Gastroesophageal sphincter (tissue), 4 donors: ENCODE measurements around the gene MRPL27. TPM values are rescaled to one million over a fixed set of nuclear protein-coding genes. Genes with fewer than 3 reads are reported as not detected.
"Not testable (repeated sequence)": the region's sequence is repeated elsewhere in the genome, so short reads cannot be mapped to it uniquely, and the experiment has no call there.

Experiments used
- ATAC-seq: fragments of 150-250 bp; one replicate; pipeline ENCODE4 v1.9.1; 2016; ENCODE audit warnings: mild to moderate bottlenecking, moderate library complexity
- H3K27ac ChIP-seq, 4 donors: fragments of 200-600 bp; sonication (generic) in 3 of 4; 1 replicate in 3 of 4; 2 replicates in 1 of 4; pipeline ENCODE4 v1.5.1; 2016 to 2019
- H3K27me3 ChIP-seq: fragments of 200-600 bp; sonication (generic); one replicate; pipeline ENCODE4 v1.5.1; 2019
- H3K36me3 ChIP-seq, 2 donors: fragments of 200-600 bp; sonication (generic); one replicate each; pipeline ENCODE4 v1.5.1; 2019; ENCODE audit warnings: control low read depth in 1 of 2
- H3K4me1 ChIP-seq, 3 donors: fragments of 200-600 bp; sonication (generic); 1 replicate in 2 of 3; 2 replicates in 1 of 3; pipeline ENCODE4 v1.5.1; 2016 to 2019; ENCODE audit warnings: control low read depth in 2 of 3
- H3K4me3 ChIP-seq, 2 donors: fragments of 200-600 bp; sonication (generic); one replicate each; pipeline ENCODE4 v1.5.1; 2019; ENCODE audit warnings: mild to moderate bottlenecking in 1 of 2, moderate library complexity in 1 of 2
- H3K9me3 ChIP-seq, 3 donors: fragments of 200-600 bp; sonication (generic); one replicate each; pipeline ENCODE4 v1.5.1; 2017 to 2019; ENCODE audit warnings: control low read depth in 2 of 3
- CTCF ChIP-seq, 4 experiments: fragments of 200-600 bp in 2 of 4; fragments of 450-650 bp in 2 of 4; sonication (generic) in 1 of 4; IDR thresholded peaks; one replicate each; pipeline ENCODE4 v1.5.1; 2017 to 2019; ENCODE audit warnings: antibody characterized with exemption in 4 of 4, mild to moderate bottlenecking in 2 of 4, moderate library complexity in 2 of 4
- EP300 ChIP-seq: sonication (generic); formaldehyde crosslinking; IDR thresholded peaks from one replicate; pipeline ENCODE4 v1.6.1; 2017; ENCODE audit warnings: antibody characterized with exemption, mild to moderate bottlenecking
- POLR2A ChIP-seq, 2 donors: fragments of 450-650 bp; IDR thresholded peaks; one replicate each; pipeline ENCODE4 v1.6.1; 2017; ENCODE audit warnings: antibody characterized with exemption in 2 of 2, mild to moderate bottlenecking in 2 of 2, moderate library complexity in 1 of 2
- POLR2AphosphoS5 ChIP-seq: sonication (generic); formaldehyde crosslinking; IDR thresholded peaks from one replicate; pipeline ENCODE4 v1.6.1; 2017; ENCODE audit warnings: antibody characterized with exemption
- whole genome bisulfite sequencing, 2 donors: methylation state at CpG; one replicate each; pipeline ENCODE4 v1.1.5; 2018; ENCODE audit warnings: low coverage in 1 of 2; 5-methylcytosine and 5-hydroxymethylcytosine counted together
- total RNA-seq, 4 donors: library from RNA; depleted of rRNA; stranded (reverse); fragments of >200 nt; gene quantifications; one replicate each; pipeline ENCODE4 v1.1.0, GENCODE V29; 2016

The MRPL27 gene
- total RNA-seq, 4 donors from 2014 or later, result 40.3 to 62.1 (median 52.2) TPM

DNA sequence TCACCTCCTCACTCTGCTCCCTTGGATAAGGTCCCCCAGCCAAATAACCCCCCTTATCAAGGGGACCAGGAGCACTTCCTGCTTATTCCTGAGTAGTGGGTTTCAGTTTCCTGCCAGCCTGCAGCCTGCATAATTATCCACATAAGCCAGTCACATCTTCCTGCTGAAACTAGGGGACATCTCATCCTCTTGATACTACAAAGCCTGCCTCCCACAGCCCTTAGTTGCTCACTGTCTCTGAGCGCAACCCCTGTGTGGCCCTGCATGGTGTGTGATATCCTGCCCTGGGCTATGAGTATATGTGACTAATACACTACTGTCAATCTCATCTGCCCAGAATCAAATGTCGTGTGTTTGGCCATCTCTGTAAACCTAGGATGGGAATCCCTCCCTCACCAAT is 35.0 kb downstream of the MRPL27 start:
- no peak for ATAC-seq
- H3K27ac ChIP-seq, result no peak overlapping the region
- no peaks in the 10 kb centered on the region for H3K36me3 ChIP-seq
- no peak overlapping the region for H3K4me3 ChIP-seq
- H3K4me1 ChIP-seq, result no peaks in the 10 kb centered on the region
- TF ChIP-seq EP300 (no peak), CTCF (IDR thresholded peaks at IDR 0.05) (no peak), POLR2A (IDR thresholded peaks at IDR 0.05) (no peak), POLR2AphosphoS5 (no peak)
- WGBS, 2 donors, result 86% methylated on average over 1 of the region's 2 CpGs; no CpG with 5 or more reads in 1 of the 2 donors
- H3K9me3 ChIP-seq, result peaks cover 0 to 11% (median 0%) of the 10 kb centered on the region in 3 donors
- H3K27me3 ChIP-seq, result peaks cover 6% of the 10 kb centered on the region

GRCh38 chr17:50333291-50334057 is 39.5 kb downstream of the MRPL27 start:
- not testable (repeated sequence) for H3K4me1 ChIP-seq, H3K36me3 ChIP-seq, H3K4me3 ChIP-seq, H3K9me3 ChIP-seq, H3K27ac ChIP-seq, H3K27me3 ChIP-seq, ATAC-seq
- WGBS, 2 donors, result 52 to 65% methylated on average over 10 to 12 of the region's 14 CpGs

DNA sequence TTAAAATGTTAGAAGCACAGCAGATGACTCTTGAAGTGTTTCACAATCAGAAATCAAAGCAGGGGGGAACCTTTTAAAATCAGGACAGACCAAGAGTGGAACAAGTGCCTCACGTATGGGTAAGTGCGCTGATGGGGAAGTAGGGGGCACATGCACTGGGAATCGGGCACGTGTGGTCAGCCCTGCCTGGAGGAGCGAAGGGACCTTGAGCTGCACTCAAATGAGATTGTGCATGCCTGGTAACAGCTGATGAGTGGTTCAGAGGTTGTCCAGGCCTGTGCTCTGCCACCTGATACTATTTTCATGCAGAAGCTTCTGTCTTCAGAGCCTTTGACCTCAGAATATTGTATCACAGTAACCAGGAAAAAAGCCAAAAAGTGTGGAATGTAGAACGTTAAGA is 40.8 kb downstream of the MRPL27 start:
- no peak for ATAC-seq
- TF ChIP-seq POLR2A (IDR thresholded peaks at IDR 0.05), result no peak
- Histone ChIP-seq H3K4me1 (no peaks in the 10 kb centered on the region), H3K4me3 (no peak overlapping the region), H3K9me3 (no peaks in the 10 kb centered on the region), H3K27ac (no peak overlapping the region), H3K36me3 (no peaks in the 10 kb centered on the region), H3K27me3 (peaks cover 7% of the 10 kb centered on the region)
- whole genome bisulfite sequencing, 2 donors, result 68 to 71% methylated on average over 5 to 6 of the region's 6 CpGs

DNA sequence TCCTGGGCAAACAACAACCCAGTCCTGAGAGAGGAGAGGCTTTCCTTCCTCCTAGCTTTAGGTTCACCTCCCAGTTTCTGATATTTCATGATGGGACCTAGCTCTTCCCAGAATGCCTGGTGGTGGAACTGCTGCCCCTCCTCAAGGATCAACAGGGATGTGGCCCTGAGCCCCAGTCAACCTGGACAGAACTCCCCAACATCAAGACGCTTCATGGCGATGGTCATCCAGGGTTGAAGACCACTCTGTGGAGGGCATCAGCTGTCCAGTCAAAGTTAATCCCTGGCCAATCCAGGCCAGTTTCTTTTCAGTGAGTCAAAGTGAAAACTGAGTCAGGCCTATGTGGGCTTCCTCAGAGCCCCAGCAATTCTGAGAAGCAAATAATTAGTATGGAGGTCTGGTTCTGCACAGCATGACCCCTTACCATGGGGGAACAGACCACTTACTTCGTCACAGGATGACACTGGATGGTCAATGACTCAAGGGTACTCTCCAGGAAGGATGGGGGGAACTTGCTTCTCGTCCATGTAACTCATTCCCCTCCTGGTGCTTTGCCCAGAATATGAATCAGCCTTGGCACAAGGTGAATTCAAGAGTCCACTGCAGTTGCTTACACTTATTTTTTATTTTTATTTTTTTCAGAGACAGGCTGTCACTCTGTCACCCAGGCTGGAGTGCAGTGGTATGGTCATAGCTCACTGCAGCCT is 41.7 kb downstream of the MRPL27 start:
- no peak for ATAC-seq
- 53 to 60% methylated on average over 1 to 4 of the region's 4 CpGs for WGBS, 2 donors

DNA sequence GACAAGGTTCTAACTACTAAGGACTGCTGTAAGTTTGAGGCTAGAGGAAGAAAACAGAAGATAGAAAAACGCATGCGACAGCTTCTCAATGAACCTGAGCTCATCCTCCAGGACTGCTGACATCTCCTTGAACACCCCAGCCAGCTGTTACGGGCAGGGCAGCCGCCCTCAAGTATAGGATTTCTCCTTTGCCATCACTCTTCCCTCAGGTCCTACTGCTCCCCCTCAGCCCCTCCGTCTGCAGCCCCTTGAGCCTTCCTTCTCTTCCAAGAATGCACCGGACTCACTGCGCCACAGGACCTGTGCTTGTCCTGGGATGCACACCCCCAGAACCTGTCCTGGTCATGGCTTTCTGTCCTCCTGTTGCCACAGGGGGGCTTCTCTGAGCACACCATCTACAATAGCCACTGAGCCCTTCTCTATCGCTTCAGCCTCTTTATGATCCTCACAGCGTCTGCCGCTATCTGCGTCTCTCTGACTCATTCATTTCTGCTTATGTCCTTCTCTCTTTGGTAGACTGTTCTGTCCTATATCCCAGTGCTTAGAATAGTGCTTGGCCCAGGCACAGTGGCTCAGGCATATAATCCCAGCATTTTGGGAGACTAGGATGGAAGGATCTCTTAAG is 42.7 kb downstream of the MRPL27 start:
- WGBS, 2 donors, result 90 to 96% methylated on average over 4 to 11 of the region's 11 CpGs
- ATAC-seq, result no peak

More for the DNA sequence above, 41.7 kb downstream of the MRPL27 start:
- Histone ChIP-seq H3K36me3 (no peaks in the 10 kb centered on the region), H3K4me1 (no peaks in the 10 kb centered on the region), H3K9me3 (no peaks in the 10 kb centered on the region), H3K4me3 (no peak overlapping the region), H3K27me3 (peaks cover 7% of the 10 kb centered on the region), H3K27ac (no peak overlapping the region)
- TF ChIP-seq POLR2A (IDR thresholded peaks at IDR 0.05), result no peak
- TF ChIP-seq EP300, result no peak
- no peak for TF ChIP-seq CTCF (IDR thresholded peaks at IDR 0.05)
- TF ChIP-seq POLR2AphosphoS5, result no peak

More for the DNA sequence above, 42.7 kb downstream of the MRPL27 start:
- TF ChIP-seq EP300 (no peak), POLR2A (IDR thresholded peaks at IDR 0.05) (no peak), POLR2AphosphoS5 (no peak), CTCF (IDR thresholded peaks at IDR 0.05) (no peak)
- Histone ChIP-seq H3K4me1 (no peaks in the 10 kb centered on the region), H3K36me3 (no peaks in the 10 kb centered on the region), H3K9me3 (no peaks in the 10 kb centered on the region), H3K27me3 (peaks cover 7% of the 10 kb centered on the region), H3K27ac (no peak overlapping the region), H3K4me3 (no peak overlapping the region)
